H1 (cell line): ENCODE data around the gene SV2B. TPM values are rescaled to one million over a fixed set of nuclear protein-coding genes. Genes with fewer than 3 reads are reported as not detected.
A peak's percentile ranks its signal among the peaks of the same experiment; 100 is the strongest.

Experiments
- EP300 ChIP-seq, 2 experiments: IDR thresholded peaks; 1 replicate in 1 of 2; 2 replicates in 1 of 2; pipeline ENCODE4 v1.6.1; 2011 to 2012; ENCODE audit warnings: low read depth in 2 of 2, low read length in 2 of 2, mild to moderate bottlenecking in 2 of 2, borderline replicate concordance in 1 of 2, inconsistent platforms in 1 of 2, moderate library complexity in 1 of 2
- EZH2 ChIP-seq: fragments of 200-600 bp; sonication (generic); IDR thresholded peaks from 2 replicates; pipeline ENCODE4 v1.7.1; 2012; ENCODE audit warnings: low read depth, mild to moderate bottlenecking, moderate library complexity, low read length, inconsistent platforms; ENCODE audit not compliant: severe bottlenecking
- HDAC2 ChIP-seq, 2 experiments: fragments of 300-600 bp in 1 of 2; sonication (generic) in 1 of 2; IDR thresholded peaks; 2 replicates each; pipeline ENCODE4 v1.6.1; 2011 to 2012; ENCODE audit warnings: low read depth in 2 of 2, low read length in 2 of 2, mild to moderate bottlenecking in 2 of 2, moderate library complexity in 2 of 2, borderline replicate concordance in 1 of 2, inconsistent platforms in 1 of 2
- NRF1 ChIP-seq: IDR thresholded peaks from 2 replicates; pipeline ENCODE4 v1.6.1; 2011; ENCODE audit warnings: mild to moderate bottlenecking, low read depth, low read length, improper control_type of control experiment
- POLR2AphosphoS5 ChIP-seq: IDR thresholded peaks from 2 replicates; pipeline ENCODE4 v1.6.1; 2011; ENCODE audit warnings: low read depth, low read length
- RNF2 ChIP-seq: fragments of 200-900, 300-1000 bp; sonication (generic); IDR thresholded peaks from 2 replicates; pipeline ENCODE4 v1.7.1; 2016; ENCODE audit warnings: borderline replicate concordance, low read depth, mild to moderate bottlenecking, antibody characterized with exemption, low read length; ENCODE audit not compliant: poor library complexity, severe bottlenecking; ENCODE audit errors: missing control alignments
- SAP30 ChIP-seq: fragments of 300-600 bp; sonication (generic); IDR thresholded peaks from 2 replicates; pipeline ENCODE4 v1.7.1; 2012; ENCODE audit warnings: low read length, moderate library complexity, mild to moderate bottlenecking, inconsistent platforms; ENCODE audit not compliant: insufficient read depth, insufficient replicate concordance
- SIN3A ChIP-seq, 2 experiments: IDR thresholded peaks in 1 of 2; conservative IDR thresholded peaks in 1 of 2; 2 replicates each; pipeline ENCODE4 v1.6.1; 2011 to 2012; ENCODE audit warnings: low read length in 2 of 2, improper control_type of control experiment in 1 of 2, low read depth in 1 of 2, mild to moderate bottlenecking in 1 of 2
- SRF ChIP-seq: IDR thresholded peaks from 2 replicates; pipeline ENCODE4 v1.6.1; 2011; ENCODE audit warnings: mild to moderate bottlenecking, low read depth, low read length, moderate library complexity
- polyA plus RNA-seq, 7 experiments: library from polyadenylated mRNA; depleted of rRNA in 3 of 7; stranded (reverse) in 5 of 7; unstranded in 2 of 7; fragments of >200 nt in 5 of 7; fragments of 200-250 nt in 2 of 7; gene quantifications; 1 replicate in 5 of 7; 2 replicates in 1 of 7; 4 replicates in 1 of 7; pipeline versions ENCODE4 v1.2.1 to v1.2.3, GENCODE V29; 2011 to 2013; ENCODE audit warnings: missing spikeins in 2 of 7, mixed read lengths in 2 of 7
- total RNA-seq: library from RNA; stranded (reverse); fragmentation: NEBNext Ultra II Directional; extraction: Animal tissue kit (Norgen Biotek cat#: 25700); gene quantifications from 2 replicates; pipeline ENCODE4 v1.2.1, GENCODE V29; 2021
- TF ChIP-seq, protein P1 (sequence below): IDR thresholded peaks from 2 replicates; pipeline ENCODE4 v1.6.1; 2012; ENCODE audit warnings: low read length, inconsistent platforms
- TF ChIP-seq, protein P2 (sequence below): IDR thresholded peaks from 2 replicates; pipeline ENCODE4 v1.6.1; 2012; ENCODE audit warnings: inconsistent platforms
- TF ChIP-seq, protein P3 (sequence below), 3 experiments: IDR thresholded peaks; 1 replicate in 2 of 3; 2 replicates in 1 of 3; pipeline versions ENCODE4 v1.5.1 to v1.6.1; 2011; ENCODE audit warnings: low read length in 3 of 3, mild to moderate bottlenecking in 3 of 3, inconsistent platforms in 2 of 3, low read depth in 1 of 3, moderate library complexity in 1 of 3; ENCODE audit not compliant: insufficient read depth in 1 of 3; ENCODE audit errors: control extremely low read depth in 1 of 3
- TF ChIP-seq, protein P4 (sequence below): IDR thresholded peaks from 2 replicates; pipeline ENCODE4 v1.6.1; 2011; ENCODE audit warnings: low read length, improper control_type of control experiment
- TF ChIP-seq, protein P5 (sequence below): IDR thresholded peaks from 2 replicates; pipeline ENCODE4 v1.6.1; 2012; ENCODE audit warnings: inconsistent platforms

The SV2B gene
- total and polyA plus RNA-seq, 2 of the 8 experiments (the other 6 are each of a cell fraction or from before 2014, with no cell fraction given): 0.09 to 0.20 TPM

DNA sequence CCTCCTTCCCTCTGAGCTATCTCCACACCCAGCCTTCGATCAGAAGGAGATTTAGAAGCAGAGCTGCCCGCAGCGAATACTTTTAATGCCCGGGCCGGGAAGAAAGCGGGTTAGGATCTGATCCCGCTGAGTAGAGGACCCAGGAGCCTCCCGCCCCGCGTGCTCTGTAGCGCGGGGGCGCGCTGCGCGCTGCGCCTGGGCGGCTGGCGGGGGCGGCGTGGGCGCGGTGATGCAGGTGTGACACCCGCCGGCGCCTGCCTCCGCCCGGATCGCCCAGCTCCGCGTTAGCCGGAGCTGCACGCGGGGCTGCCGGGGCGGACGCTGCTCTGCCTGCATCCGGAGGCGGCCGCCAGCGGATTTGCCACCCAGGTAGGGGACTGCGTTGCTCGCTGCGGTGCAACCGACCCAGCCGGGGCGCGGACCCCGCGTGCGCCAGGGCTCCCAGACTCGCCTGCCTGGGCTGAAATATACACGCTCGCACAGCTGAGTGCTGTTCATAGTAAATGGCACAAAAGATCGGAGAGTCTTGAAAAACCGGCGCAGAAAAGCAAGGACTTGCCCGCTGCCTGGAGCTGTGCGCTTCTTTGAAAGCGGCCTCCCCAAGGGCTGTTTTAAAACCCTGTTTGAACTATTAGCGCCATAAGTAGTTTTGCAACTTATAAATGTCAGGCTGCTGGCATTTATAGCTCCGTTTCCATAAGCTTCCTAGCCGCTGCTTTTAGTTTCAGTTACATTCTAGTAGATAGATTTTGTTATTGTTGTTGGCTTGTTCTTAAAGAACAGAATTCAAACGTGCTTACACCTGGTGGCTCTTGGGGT, at the start of gene SV2B (continued):
- TF ChIP-seq HDAC2 (IDR thresholded peaks at IDR 0.05; ENCODE audit: borderline replicate concordance in 1 of 2, low read depth in 2 of 2, low read length in 2 of 2) (no peak), NRF1 (no peak), SIN3A (conservative IDR thresholded peaks at IDR 0.05 in 1 of 2, IDR thresholded peaks at IDR 0.05 in 1 of 2; ENCODE audit: low read depth in 1 of 2, low read length in 2 of 2) (no peak), POLR2AphosphoS5 (no peak), RNF2 (peak; percentile 58), SAP30 (no peak), SRF (no peak), EP300 (IDR thresholded peaks at IDR 0.05; ENCODE audit: borderline replicate concordance in 1 of 2, low read depth in 2 of 2, low read length in 2 of 2) (no peak), EZH2 (peak; percentile 92)
- TF ChIP-seq, protein P1, sequence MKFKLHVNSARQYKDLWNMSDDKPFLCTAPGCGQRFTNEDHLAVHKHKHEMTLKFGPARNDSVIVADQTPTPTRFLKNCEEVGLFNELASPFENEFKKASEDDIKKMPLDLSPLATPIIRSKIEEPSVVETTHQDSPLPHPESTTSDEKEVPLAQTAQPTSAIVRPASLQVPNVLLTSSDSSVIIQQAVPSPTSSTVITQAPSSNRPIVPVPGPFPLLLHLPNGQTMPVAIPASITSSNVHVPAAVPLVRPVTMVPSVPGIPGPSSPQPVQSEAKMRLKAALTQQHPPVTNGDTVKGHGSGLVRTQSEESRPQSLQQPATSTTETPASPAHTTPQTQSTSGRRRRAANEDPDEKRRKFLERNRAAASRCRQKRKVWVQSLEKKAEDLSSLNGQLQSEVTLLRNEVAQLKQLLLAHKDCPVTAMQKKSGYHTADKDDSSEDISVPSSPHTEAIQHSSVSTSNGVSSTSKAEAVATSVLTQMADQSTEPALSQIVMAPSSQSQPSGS: no peak
- TF ChIP-seq, protein P2, sequence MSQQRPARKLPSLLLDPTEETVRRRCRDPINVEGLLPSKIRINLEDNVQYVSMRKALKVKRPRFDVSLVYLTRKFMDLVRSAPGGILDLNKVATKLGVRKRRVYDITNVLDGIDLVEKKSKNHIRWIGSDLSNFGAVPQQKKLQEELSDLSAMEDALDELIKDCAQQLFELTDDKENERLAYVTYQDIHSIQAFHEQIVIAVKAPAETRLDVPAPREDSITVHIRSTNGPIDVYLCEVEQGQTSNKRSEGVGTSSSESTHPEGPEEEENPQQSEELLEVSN: peak; percentile 14
- TF ChIP-seq, protein P3, sequence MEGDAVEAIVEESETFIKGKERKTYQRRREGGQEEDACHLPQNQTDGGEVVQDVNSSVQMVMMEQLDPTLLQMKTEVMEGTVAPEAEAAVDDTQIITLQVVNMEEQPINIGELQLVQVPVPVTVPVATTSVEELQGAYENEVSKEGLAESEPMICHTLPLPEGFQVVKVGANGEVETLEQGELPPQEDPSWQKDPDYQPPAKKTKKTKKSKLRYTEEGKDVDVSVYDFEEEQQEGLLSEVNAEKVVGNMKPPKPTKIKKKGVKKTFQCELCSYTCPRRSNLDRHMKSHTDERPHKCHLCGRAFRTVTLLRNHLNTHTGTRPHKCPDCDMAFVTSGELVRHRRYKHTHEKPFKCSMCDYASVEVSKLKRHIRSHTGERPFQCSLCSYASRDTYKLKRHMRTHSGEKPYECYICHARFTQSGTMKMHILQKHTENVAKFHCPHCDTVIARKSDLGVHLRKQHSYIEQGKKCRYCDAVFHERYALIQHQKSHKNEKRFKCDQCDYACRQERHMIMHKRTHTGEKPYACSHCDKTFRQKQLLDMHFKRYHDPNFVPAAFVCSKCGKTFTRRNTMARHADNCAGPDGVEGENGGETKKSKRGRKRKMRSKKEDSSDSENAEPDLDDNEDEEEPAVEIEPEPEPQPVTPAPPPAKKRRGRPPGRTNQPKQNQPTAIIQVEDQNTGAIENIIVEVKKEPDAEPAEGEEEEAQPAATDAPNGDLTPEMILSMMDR (IDR thresholded peaks at IDR 0.05; ENCODE audit: control extremely low read depth in 1 of 3, insufficient read depth in 1 of 3, low read depth in 1 of 3, low read length in 3 of 3): no peak
- TF ChIP-seq, protein P4, sequence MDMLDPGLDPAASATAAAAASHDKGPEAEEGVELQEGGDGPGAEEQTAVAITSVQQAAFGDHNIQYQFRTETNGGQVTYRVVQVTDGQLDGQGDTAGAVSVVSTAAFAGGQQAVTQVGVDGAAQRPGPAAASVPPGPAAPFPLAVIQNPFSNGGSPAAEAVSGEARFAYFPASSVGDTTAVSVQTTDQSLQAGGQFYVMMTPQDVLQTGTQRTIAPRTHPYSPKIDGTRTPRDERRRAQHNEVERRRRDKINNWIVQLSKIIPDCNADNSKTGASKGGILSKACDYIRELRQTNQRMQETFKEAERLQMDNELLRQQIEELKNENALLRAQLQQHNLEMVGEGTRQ: no peak
- TF ChIP-seq, protein P5, sequence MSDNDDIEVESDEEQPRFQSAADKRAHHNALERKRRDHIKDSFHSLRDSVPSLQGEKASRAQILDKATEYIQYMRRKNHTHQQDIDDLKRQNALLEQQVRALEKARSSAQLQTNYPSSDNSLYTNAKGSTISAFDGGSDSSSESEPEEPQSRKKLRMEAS: peak; percentile 53
- TF ChIP-seq, all 59 proteins: peak for 7
